ENCODE results near the gene HK2. TPM values are rescaled to one million over a fixed set of nuclear protein-coding genes. Genes with fewer than 3 reads are reported as not detected.

Gene HK2
- 0.75 to 1.4 TPM (median 0.86 TPM) in 5 replicates for total RNA-seq (2022; extraction: Qiagen RNA extraction)

DNA sequence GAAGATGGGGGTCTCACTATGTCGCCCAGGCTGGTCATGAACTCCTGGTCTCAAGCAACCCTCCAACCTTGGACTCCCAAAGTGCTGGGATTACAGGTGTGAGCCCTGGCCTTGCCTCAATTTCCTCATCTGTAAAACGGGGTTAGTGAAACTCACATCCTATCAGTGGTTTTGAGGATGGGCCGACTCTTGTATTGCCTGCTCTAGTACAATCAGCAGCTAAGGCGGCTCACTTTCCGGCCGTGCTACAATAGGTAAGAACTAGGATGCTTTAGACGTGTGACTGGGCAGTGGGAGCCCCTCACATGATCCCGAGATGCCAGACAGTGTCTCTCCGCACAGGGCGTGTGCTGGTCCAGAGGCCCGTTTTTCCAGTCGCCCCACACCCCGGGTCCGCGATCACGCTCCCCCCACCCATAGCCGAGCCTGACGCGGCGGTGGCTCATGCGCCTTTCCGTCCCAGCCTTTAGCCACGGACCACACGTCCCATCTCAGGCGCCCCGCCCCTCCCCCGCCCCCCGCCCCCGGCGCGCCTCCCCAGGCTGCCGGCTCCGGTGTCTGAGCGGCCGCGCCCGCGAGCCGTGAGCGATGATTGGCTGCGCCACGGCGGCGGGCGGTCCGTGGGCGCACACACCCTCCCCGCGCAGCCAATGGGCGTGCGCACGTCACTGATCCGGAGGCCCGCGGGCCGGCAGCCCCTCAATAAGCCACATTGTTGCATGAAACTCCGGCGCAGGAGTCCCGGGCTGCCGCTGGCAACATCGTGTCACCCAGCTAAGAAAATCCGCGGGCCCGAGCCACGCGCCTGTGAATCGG lies at the start of gene HK2:
Gene HK2 (plus strand): TSS at position 710 of the 816 bp plus-strand sequence. CDS start 454 bp downstream, outside the sequence.

Other genes starting within 250 kb of the HK2 start
- 0.03 TPM in 1 of 5 replicates, not detected in the others for gene M1AP, start 185.8 kb upstream of the HK2 start, total RNA-seq (2022; extraction: Qiagen RNA extraction)
- 9.2 to 12.6 TPM (median 11.9 TPM) in 5 replicates for gene SEMA4F, start 179.9 kb upstream of the HK2 start, total RNA-seq (2022; extraction: Qiagen RNA extraction)
- 68.7 to 177 TPM (median 164 TPM) in 5 replicates for gene POLE4, start 124.5 kb downstream of the HK2 start, total RNA-seq (2022; extraction: Qiagen RNA extraction)